Measurements from ENCODE around the gene IL13RA1. TPM values are rescaled to one million over a fixed set of nuclear protein-coding genes. Genes with fewer than 3 reads are reported as not detected.

Gene IL13RA1
- total RNA-seq, result 100 to 1,000 TPM in 2 of 3 donors, 10 to 100 TPM in 1; 89.4 to 133 (median 104) TPM
- long read RNA-seq, donor 1, full-length matches to known transcripts, result 75 of 100 reads
- long read RNA-seq, donor 1, partial matches to known transcripts, result 5 of 100 reads
- long read RNA-seq, donor 1, other reads (novel, unspliced or antisense), result 20 of 100 reads
- long read RNA-seq, donor 2, full-length matches to known transcripts, result 14 of 22 reads
- long read RNA-seq, donor 2, partial matches to known transcripts, result 1 of 22 reads
- long read RNA-seq, donor 2, other reads (novel, unspliced or antisense), result 7 of 22 reads

DNA sequence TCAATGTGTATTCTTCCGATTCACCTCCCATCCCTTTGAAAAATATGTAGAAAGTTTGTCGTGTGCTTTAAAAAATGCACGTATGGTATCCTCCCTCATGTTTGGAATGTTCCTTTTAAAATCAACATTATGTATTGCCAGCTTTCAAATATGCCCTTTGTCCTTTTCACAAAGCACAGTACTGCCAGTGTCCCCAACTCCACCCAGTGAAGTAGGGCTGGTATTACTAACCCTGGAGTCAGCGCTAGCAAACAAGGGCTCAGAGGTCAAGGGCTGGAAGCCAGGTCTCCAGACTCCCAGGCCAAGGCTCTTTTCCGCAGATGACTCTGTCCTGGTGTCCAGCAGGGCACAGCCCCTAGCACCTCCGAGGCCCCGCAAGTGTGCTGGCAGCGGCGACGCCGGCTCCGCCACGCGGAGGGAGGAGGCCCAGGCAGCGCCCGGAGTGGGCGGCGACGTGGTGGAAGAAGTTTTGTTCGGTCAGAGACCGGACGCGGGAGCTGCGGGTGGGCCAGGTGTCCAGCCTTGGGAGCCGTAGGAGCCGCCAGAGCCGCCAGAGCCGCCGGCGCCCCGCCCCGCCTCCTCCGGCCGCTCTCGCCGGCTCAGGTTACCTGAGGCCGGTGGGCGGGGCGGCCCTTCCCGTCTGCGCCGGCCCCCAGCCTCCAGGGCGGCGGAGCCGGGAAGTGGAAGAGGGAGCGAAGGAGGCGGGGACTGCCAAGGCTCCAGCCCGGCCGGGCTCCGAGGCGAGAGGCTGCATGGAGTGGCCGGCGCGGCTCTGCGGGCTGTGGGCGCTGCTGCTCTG, at the start of gene IL13RA1:
Gene IL13RA1 (plus strand): TSS at position 720 of the 799 bp plus-strand sequence. CDS start 33 bp downstream, at position 753.
- intact Hi-C loops (cut with DNase I, micrococcal nuclease), result no loop called here
- H3K4me1 ChIP-seq (ENCODE audit: low read depth), result peaks cover 9% of the 10 kb centered on the region

GRCh38 chrX:118679290-118679689, 48.1 kb upstream of the IL13RA1 start:
- Histone ChIP-seq H3K9me3 (no peaks in the 10 kb centered on the region), H3K4me1 (ENCODE audit: low read depth) (no peaks in the 10 kb centered on the region), H3K4me3 (no peak overlapping the region), H3K36me3 (ENCODE audit: low read depth) (no peaks in the 10 kb centered on the region)
- ATAC-seq, result no peak
- no peak for DNase-seq
- intact Hi-C loops (cut with DNase I, micrococcal nuclease), result no loop called here
- no peak for TF ChIP-seq CTCF (IDR thresholded peaks at IDR 0.05)

More for the DNA sequence above, at the start of gene IL13RA1:
- DNase-seq (peak; percentile 81 to 87 (median 86)), ATAC-seq (peak; percentile 90)
- H3K4me3 ChIP-seq, result peak within 1 kb of the TSS; percentile 48
- H3K36me3 ChIP-seq (ENCODE audit: low read depth), result no peaks in the 10 kb centered on the region
- no peaks in the 10 kb centered on the region for H3K9me3 ChIP-seq
- TF ChIP-seq CTCF (IDR thresholded peaks at IDR 0.05), result no peak

GRCh38 chrX:118682258-118683014, 45.0 kb upstream of the IL13RA1 start:
- ATAC-seq, result peak; percentile 79
- intact Hi-C loops (cut with DNase I, micrococcal nuclease), result no loop called here
- Histone ChIP-seq H3K4me3 (no peak overlapping the region), H3K4me1 (ENCODE audit: low read depth) (no peaks in the 10 kb centered on the region), H3K9me3 (no peaks in the 10 kb centered on the region), H3K36me3 (ENCODE audit: low read depth) (no peaks in the 10 kb centered on the region)
- no peak for TF ChIP-seq CTCF (IDR thresholded peaks at IDR 0.05)
- no peak for DNase-seq

- intact Hi-C loops (cut with DNase I, micrococcal nuclease), result no loop called here
- no peaks in the 10 kb centered on the region for H3K4me1 ChIP-seq (ENCODE audit: low read depth)
- no peak for TF ChIP-seq CTCF (IDR thresholded peaks at IDR 0.05)
- no peaks in the 10 kb centered on the region for H3K9me3 ChIP-seq
- H3K4me3 ChIP-seq, result no peak overlapping the region
- no peaks in the 10 kb centered on the region for H3K36me3 ChIP-seq (ENCODE audit: low read depth)
- ATAC-seq (no peak), DNase-seq (no peak)
Observed at GRCh38 chrX:118685393-118685792, 42.0 kb upstream of the IL13RA1 start.

GRCh38 chrX:118688935-118689334, 38.5 kb upstream of the IL13RA1 start:
- DNase-seq, result no peak
- ATAC-seq, result no peak
- no peaks in the 10 kb centered on the region for H3K9me3 ChIP-seq
- H3K4me1 ChIP-seq (ENCODE audit: low read depth), result no peaks in the 10 kb centered on the region
- TF ChIP-seq CTCF (IDR thresholded peaks at IDR 0.05), result no peak
- no peak overlapping the region for H3K4me3 ChIP-seq
- intact Hi-C loops (cut with DNase I, micrococcal nuclease), result no loop called here
- no peaks in the 10 kb centered on the region for H3K36me3 ChIP-seq (ENCODE audit: low read depth)
